GM12891 (cell line): Measurements from ENCODE around the gene HOXA3.

ENCODE experiments used
- POLR2A ChIP-seq: IDR thresholded peaks from 2 replicates; pipeline ENCODE4 v1.6.1; 2011; ENCODE audit warnings: low read depth, low read length, control low read depth
- POLR2AphosphoS5 ChIP-seq: IDR thresholded peaks from 2 replicates; pipeline ENCODE4 v1.6.1; 2011; ENCODE audit warnings: low read depth, low read length, control low read depth
- TAF1 ChIP-seq: IDR thresholded peaks from 2 replicates; pipeline ENCODE4 v1.6.1; 2011; ENCODE audit warnings: low read depth, low read length, control low read depth

- TF ChIP-seq TAF1 (no peak), POLR2AphosphoS5 (no peak), POLR2A (no peak)
Observed at GRCh38 chr7:27121684-27122076, 30.7 kb downstream of the HOXA3 start.
